Measurements from ENCODE around the gene MEF2C.
A peak's percentile ranks its signal among the peaks of the same experiment; 100 is the strongest.

Gene MEF2C

GRCh38 chr5:88897748-88898147 lies 14.8 kb upstream of the MEF2C start:
- Mint-ChIP-seq H3K4me3 (no peak overlapping the region), H3K36me3 (ENCODE audit: low read depth) (no peaks in the 10 kb centered on the region), H3K27me3 (ENCODE audit: low read depth) (no peaks in the 10 kb centered on the region), H3K4me1 (ENCODE audit: low read depth) (no peaks in the 10 kb centered on the region), H3K9me3 (no peaks in the 10 kb centered on the region), H3K27ac (no peak overlapping the region)

DNA sequence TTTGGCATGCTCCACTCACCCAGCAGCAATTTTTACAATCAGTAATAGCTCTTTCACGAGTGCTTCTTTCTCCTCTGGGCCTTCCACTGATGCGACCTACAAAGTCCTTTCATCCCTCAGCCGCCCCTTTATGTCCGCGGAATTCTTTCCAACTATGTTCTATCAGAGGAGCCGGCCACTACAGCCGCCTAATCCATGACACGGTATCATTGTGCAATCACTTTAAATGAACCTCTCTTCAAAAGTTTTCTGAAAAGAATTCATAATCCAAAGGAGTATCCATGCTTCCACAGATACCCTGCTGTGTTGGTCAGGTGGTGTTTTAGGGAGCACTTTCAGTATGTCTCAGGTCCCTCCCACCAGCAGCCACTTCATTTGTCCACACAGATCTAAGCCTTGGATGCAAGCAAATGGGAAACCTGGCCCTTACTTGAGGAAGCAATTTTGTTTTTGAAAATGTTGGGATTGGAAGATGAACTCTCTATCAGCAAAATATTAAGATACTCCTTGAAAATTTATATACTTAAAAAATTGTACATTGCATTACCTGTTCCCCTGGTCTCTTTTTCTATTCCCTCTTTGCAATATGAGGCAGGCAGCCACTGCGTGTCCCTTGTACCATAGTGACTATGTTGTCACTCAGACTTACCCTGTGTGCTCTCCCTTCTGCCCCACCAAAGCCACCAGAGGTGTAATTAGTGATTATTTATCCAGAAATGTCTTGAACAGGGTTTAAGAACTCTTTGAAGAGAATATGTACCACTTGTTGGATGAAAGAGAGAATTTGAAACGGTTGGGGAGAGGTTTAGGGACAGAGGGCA lies 12.9 kb upstream of the MEF2C start:
- Mint-ChIP-seq H3K4me1 (ENCODE audit: low read depth) (no peaks in the 10 kb centered on the region), H3K27me3 (ENCODE audit: low read depth) (peaks cover 6% of the 10 kb centered on the region), H3K4me3 (no peak overlapping the region), H3K27ac (no peak overlapping the region), H3K9me3 (no peaks in the 10 kb centered on the region), H3K36me3 (ENCODE audit: low read depth) (no peaks in the 10 kb centered on the region)

DNA sequence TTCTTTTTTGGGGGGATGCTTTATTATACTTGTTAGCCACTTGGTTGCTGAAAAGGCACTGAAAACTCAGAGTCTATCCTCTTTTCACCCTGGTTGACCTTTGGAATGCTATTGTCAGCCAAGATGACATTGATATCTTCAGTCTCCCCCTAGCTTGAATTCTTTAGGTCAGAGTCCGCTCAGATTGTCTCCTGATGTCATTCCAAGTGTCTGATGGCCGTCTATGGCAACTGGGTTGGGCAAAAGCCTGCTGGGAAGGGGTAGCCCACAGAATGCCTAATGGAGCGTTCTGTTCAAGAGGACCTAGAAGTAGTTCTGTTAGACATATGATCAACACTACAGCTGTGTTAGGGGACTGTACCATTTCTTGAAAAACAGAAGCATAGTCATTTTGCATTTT lies 9.7 kb upstream of the MEF2C start:
- H3K9me3 Mint-ChIP-seq, result no peaks in the 10 kb centered on the region
- no peak overlapping the region for H3K4me3 Mint-ChIP-seq
- H3K4me1 Mint-ChIP-seq (ENCODE audit: low read depth), result peaks cover 3% of the 10 kb centered on the region
- no peak overlapping the region for H3K27ac Mint-ChIP-seq
- H3K27me3 Mint-ChIP-seq (ENCODE audit: low read depth), result peaks cover 38% of the 10 kb centered on the region
- no peaks in the 10 kb centered on the region for H3K36me3 Mint-ChIP-seq (ENCODE audit: low read depth)

- Mint-ChIP-seq H3K27ac (no peak overlapping the region), H3K4me3 (no peak overlapping the region), H3K4me1 (ENCODE audit: low read depth) (peaks cover 6% of the 10 kb centered on the region), H3K27me3 (ENCODE audit: low read depth) (peaks cover 57% of the 10 kb centered on the region), H3K9me3 (no peaks in the 10 kb centered on the region), H3K36me3 (ENCODE audit: low read depth) (no peaks in the 10 kb centered on the region)
These were observed 7.2 kb upstream of the MEF2C start for GRCh38 chr5:88890070-88890781.

- H3K9me3 Mint-ChIP-seq, result no peaks in the 10 kb centered on the region
- no peak overlapping the region for H3K4me3 Mint-ChIP-seq
- H3K36me3 Mint-ChIP-seq (ENCODE audit: low read depth), result no peaks in the 10 kb centered on the region
- peaks cover 65% of the 10 kb centered on the region for H3K27me3 Mint-ChIP-seq (ENCODE audit: low read depth)
- peaks cover 7% of the 10 kb centered on the region for H3K4me1 Mint-ChIP-seq (ENCODE audit: low read depth)
- no peak overlapping the region for H3K27ac Mint-ChIP-seq
These were observed 6.4 kb upstream of the MEF2C start for GRCh38 chr5:88889189-88890069.

DNA sequence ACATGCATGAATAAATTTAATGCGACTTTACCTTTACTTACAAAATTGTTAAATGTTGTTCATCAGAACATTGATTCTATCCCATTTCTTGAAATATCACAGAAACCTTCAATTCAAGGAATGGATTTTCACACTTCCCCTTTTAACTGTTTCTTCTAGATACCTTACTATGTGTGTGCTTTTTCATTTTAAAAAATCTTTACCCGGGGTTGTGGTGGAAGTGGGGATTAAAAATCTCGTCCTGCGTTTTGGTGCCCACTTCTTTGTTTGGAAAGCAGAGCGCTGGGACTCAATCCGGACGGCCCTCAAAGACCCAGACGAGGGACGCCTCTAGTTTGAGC lies 5.8 kb upstream of the MEF2C start:
- Mint-ChIP-seq H3K9me3 (no peaks in the 10 kb centered on the region), H3K4me1 (ENCODE audit: low read depth) (peaks cover 14% of the 10 kb centered on the region), H3K27me3 (ENCODE audit: low read depth) (peaks cover 71% of the 10 kb centered on the region), H3K27ac (no peak overlapping the region), H3K4me3 (no peak overlapping the region), H3K36me3 (ENCODE audit: low read depth) (no peaks in the 10 kb centered on the region)

DNA sequence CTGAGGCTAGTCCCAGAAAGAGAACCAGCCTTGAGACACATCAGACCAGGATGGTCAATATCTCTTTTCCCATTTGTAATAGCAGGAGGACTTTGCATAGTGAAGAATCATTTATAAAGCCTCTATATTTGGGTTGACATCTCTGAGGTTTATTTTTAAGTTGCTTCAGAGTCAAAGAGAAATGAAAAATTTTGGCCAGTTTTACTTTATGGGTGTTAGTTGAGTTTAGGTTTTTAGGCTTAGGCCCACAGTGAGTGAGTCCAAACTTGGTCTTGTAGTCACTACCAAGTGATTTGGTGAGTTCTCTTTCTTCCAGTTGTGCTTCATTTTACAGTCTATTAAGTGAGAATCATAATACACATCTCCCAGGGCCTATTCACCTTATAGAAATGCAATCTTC lies 5.3 kb upstream of the MEF2C start:
- H3K4me1 Mint-ChIP-seq (ENCODE audit: low read depth), result peaks cover 17% of the 10 kb centered on the region
- no peak overlapping the region for H3K27ac Mint-ChIP-seq
- H3K27me3 Mint-ChIP-seq (ENCODE audit: low read depth), result peaks cover 76% of the 10 kb centered on the region
- no peak overlapping the region for H3K4me3 Mint-ChIP-seq
- no peaks in the 10 kb centered on the region for H3K36me3 Mint-ChIP-seq (ENCODE audit: low read depth)
- no peaks in the 10 kb centered on the region for H3K9me3 Mint-ChIP-seq

- no peak overlapping the region for H3K4me3 Mint-ChIP-seq
- peaks cover 24% of the 10 kb centered on the region for H3K4me1 Mint-ChIP-seq (ENCODE audit: low read depth)
- H3K9me3 Mint-ChIP-seq, result no peaks in the 10 kb centered on the region
- H3K27me3 Mint-ChIP-seq (ENCODE audit: low read depth), result peaks cover 85% of the 10 kb centered on the region
- no peaks in the 10 kb centered on the region for H3K36me3 Mint-ChIP-seq (ENCODE audit: low read depth)
- no peak overlapping the region for H3K27ac Mint-ChIP-seq
These were observed 4.4 kb upstream of the MEF2C start for GRCh38 chr5:88887342-88887741.

GRCh38 chr5:88886746-88887341 lies 3.9 kb upstream of the MEF2C start:
- H3K4me3 Mint-ChIP-seq, result no peak overlapping the region
- H3K9me3 Mint-ChIP-seq, result no peaks in the 10 kb centered on the region
- no peaks in the 10 kb centered on the region for H3K36me3 Mint-ChIP-seq (ENCODE audit: low read depth)
- peaks cover 87% of the 10 kb centered on the region for H3K27me3 Mint-ChIP-seq (ENCODE audit: low read depth)
- peaks cover 27% of the 10 kb centered on the region for H3K4me1 Mint-ChIP-seq (ENCODE audit: low read depth)
- no peak overlapping the region for H3K27ac Mint-ChIP-seq

GRCh38 chr5:88886252-88886651 lies 3.3 kb upstream of the MEF2C start:
- Mint-ChIP-seq H3K4me1 (ENCODE audit: low read depth) (peaks cover 27% of the 10 kb centered on the region), H3K36me3 (ENCODE audit: low read depth) (no peaks in the 10 kb centered on the region), H3K9me3 (no peaks in the 10 kb centered on the region), H3K27me3 (ENCODE audit: low read depth) (peaks cover 93% of the 10 kb centered on the region), H3K4me3 (no peak overlapping the region), H3K27ac (no peak overlapping the region)

DNA sequence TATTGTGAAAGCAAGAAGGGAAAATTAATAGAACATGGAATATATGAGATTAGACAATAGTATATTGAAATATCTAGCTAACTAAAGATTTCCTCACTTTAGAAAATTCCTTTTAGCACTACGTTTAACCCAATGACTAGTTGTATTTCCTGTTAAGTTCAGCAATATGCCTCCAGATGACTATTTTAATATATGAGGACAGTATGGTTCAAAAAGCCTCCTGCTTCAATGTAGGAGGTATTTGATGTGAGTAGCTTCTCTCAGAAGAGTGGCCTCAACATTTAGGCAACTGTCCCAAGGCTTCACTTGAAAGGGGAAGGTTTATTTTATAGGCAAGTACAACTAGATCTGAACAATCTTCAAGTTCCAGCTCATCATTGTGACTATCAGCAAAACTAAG lies 2.0 kb upstream of the MEF2C start:
- H3K27me3 Mint-ChIP-seq (ENCODE audit: low read depth), result peaks cover 91% of the 10 kb centered on the region
- no peaks in the 10 kb centered on the region for H3K9me3 Mint-ChIP-seq
- no peaks in the 10 kb centered on the region for H3K36me3 Mint-ChIP-seq (ENCODE audit: low read depth)
- no peak overlapping the region for H3K4me3 Mint-ChIP-seq
- H3K27ac Mint-ChIP-seq, result no peak overlapping the region
- H3K4me1 Mint-ChIP-seq (ENCODE audit: low read depth), result peaks cover 27% of the 10 kb centered on the region

- no peaks in the 10 kb centered on the region for H3K36me3 Mint-ChIP-seq (ENCODE audit: low read depth)
- peak overlapping the region; percentile 83 for H3K4me3 Mint-ChIP-seq
- H3K27ac Mint-ChIP-seq, result no peak overlapping the region
- H3K4me1 Mint-ChIP-seq (ENCODE audit: low read depth), result peaks cover 25% of the 10 kb centered on the region
- peaks cover 91% of the 10 kb centered on the region for H3K27me3 Mint-ChIP-seq (ENCODE audit: low read depth)
- H3K9me3 Mint-ChIP-seq, result no peaks in the 10 kb centered on the region
These were observed 1.6 kb upstream of the MEF2C start for GRCh38 chr5:88884608-88884877.

- H3K27ac Mint-ChIP-seq, result no peak overlapping the region
- H3K36me3 Mint-ChIP-seq (ENCODE audit: low read depth), result no peaks in the 10 kb centered on the region
- H3K4me3 Mint-ChIP-seq, result peak overlapping the region; percentile 83
- H3K4me1 Mint-ChIP-seq (ENCODE audit: low read depth), result peaks cover 24% of the 10 kb centered on the region
- H3K27me3 Mint-ChIP-seq (ENCODE audit: low read depth), result peaks cover 88% of the 10 kb centered on the region
- H3K9me3 Mint-ChIP-seq, result no peaks in the 10 kb centered on the region
These were observed 1.0 kb upstream of the MEF2C start for GRCh38 chr5:88883836-88884607.

All from T-helper 1 cell treated with Interleukin-12 subunit alpha and Interleukin-12 subunit beta and Interleukin-4 antibody, amounts not matched to agents 30 μg/mL and 1 μg/mL, for 36 hours (primary cell).